GM10847 (cell line): ENCODE data around the gene DDX10.

Experiments used
- POLR2A ChIP-seq: IDR thresholded peaks from 2 replicates; pipeline ENCODE4 v1.6.1; 2011; ENCODE audit not compliant: insufficient read length; ENCODE audit errors: extremely low read depth

DDX10 gene

GRCh38 chr11:108934289-108934688 lies 269.4 kb downstream of the DDX10 start:
- no peak for TF ChIP-seq POLR2A

- no peak for TF ChIP-seq POLR2A
Observed at GRCh38 chr11:108934696-108935095, 269.8 kb downstream of the DDX10 start.

GRCh38 chr11:108937746-108938145 lies 272.9 kb downstream of the DDX10 start:
- no peak for TF ChIP-seq POLR2A

- TF ChIP-seq POLR2A: no peak
Observed at GRCh38 chr11:108938604-108939003, 273.7 kb downstream of the DDX10 start.

GRCh38 chr11:108939135-108939534 lies 274.3 kb downstream of the DDX10 start:
- no peak for TF ChIP-seq POLR2A

GRCh38 chr11:108943853-108944252 lies 279.0 kb downstream of the DDX10 start:
- TF ChIP-seq POLR2A: no peak

- no peak for TF ChIP-seq POLR2A
Observed at GRCh38 chr11:108944471-108945178, 279.8 kb downstream of the DDX10 start.

DNA sequence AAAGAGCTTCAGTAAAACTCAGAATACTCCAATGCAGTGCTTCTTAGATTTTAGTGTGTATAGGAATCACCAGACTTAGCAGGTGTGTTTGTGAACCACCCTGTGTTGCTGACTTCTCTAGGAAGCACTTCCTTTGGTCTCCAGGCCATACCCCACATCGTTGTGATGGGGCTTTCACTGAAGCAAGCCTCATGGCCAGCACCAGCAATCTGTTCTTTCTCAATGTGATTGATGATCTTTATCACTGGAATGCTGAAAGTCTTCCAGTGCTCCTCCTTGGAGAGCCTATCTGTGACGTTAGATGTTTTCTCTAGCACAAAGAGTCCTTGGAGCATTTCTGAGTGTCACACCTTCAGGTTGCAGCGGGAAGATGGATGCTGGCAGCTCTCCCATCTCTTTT lies 280.5 kb downstream of the DDX10 start:
- TF ChIP-seq POLR2A: no peak

GRCh38 chr11:108947654-108948570 lies 283.0 kb downstream of the DDX10 start:
- TF ChIP-seq POLR2A: no peak

DNA sequence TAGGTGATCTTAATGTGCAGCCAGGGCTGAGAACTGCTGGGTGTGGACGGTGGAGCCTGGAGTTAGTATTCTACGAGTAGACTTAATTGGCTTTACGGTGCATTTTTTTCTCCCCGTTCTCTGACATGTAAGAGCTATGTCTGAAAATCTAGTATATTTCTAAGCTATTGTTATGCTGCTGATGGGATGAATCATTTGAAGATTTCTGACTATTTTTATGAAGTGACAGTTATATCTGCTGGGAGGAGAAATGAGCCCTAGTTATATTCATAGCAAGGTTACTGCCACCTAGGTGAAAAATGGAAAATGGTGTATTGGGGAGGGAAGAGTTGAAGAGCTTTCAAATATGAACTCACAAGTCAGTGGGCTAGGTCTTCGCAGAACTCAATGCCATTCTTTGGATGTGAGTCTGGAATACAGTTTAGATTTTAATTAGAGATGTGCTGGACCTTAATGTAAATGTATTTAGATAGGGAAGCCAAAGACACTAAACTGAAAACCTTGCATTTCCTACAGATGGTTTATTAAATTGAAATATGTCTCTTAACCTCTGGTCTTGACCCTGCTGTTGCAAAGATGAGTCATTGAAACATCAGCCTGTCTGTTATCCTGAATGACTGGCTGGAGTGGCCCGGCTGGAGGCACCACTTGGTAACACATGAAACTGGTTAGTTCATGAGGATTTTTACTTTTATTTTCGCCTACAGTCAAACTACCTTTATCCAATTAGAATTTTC lies 293.7 kb downstream of the DDX10 start:
- no peak for TF ChIP-seq POLR2A

GRCh38 chr11:108959105-108959761 lies 294.4 kb downstream of the DDX10 start:
- TF ChIP-seq POLR2A: no peak

GRCh38 chr11:108959874-108960273 lies 295.0 kb downstream of the DDX10 start:
- no peak for TF ChIP-seq POLR2A

- no peak for TF ChIP-seq POLR2A
Observed at GRCh38 chr11:108960501-108960900, 295.6 kb downstream of the DDX10 start.

DNA sequence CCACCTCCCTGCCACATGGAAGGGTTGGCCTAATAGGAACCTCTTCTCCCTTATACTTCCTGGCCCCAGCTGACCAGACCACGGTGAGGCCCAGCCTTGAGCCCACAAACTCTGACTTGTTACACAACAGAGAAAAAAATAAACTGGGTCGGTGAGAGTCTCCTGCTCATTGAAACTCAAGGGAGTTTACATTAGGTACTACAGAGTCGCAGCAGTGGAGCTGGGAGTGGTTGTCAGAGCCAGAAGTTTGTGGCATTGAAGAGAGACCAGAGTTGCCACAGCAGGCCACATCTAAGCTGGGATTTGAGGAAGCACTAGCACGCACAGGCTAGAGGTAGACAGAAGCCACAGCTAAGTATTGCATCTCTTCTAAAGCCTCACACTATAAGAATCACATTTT lies 296.2 kb downstream of the DDX10 start:
- no peak for TF ChIP-seq POLR2A

DNA sequence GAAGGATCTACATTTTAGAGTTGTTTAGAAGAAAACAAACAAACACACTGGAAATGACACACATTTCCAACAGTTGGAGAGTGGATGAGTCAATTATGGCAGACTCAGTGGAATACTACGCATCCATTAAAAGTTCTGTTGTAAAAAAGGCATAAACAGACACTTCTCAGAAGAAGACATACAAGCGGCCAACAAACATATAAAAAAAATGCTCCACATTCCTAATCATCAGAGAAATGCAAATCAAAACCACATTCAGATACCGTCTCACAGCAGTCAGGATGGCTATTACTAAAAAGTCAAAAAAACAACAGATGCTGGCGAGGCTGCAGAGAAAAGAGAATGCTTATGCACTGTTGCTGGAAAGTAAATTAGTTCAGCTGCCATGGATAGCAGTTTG lies 298.2 kb downstream of the DDX10 start:
- no peak for TF ChIP-seq POLR2A
